Duodenal mucosa (tissue), 2 donors: ENCODE data around the gene HEXIM1.
A peak's percentile ranks its signal among the peaks of the same experiment; 100 is the strongest.

Experiments used
- H3K27ac ChIP-seq: one replicate; pipeline ENCODE4 v1.7.0; 2013; ENCODE audit warnings: low read depth, low read length
- H3K27me3 ChIP-seq, 2 donors: one replicate each; pipeline ENCODE4 v1.7.0; 2013; ENCODE audit warnings: low read length in 2 of 2, control low read depth in 1 of 2; ENCODE audit not compliant: insufficient read depth in 2 of 2, control insufficient read depth in 1 of 2
- H3K36me3 ChIP-seq, 2 donors: one replicate each; pipeline ENCODE4 v1.7.0; 2013; ENCODE audit warnings: low read length in 2 of 2, control low read depth in 1 of 2; ENCODE audit not compliant: insufficient read depth in 2 of 2, control insufficient read depth in 1 of 2
- H3K4me1 ChIP-seq, 2 donors: one replicate each; pipeline ENCODE4 v1.7.0; 2013; ENCODE audit warnings: low read length in 2 of 2, control low read depth in 1 of 2; ENCODE audit not compliant: insufficient read depth in 2 of 2, control insufficient read depth in 1 of 2
- H3K4me3 ChIP-seq, 2 donors: one replicate each; pipeline ENCODE4 v1.7.0; 2013; ENCODE audit warnings: low read length in 2 of 2, low read depth in 1 of 2
- H3K9ac ChIP-seq, 2 donors: one replicate each; pipeline ENCODE4 v1.7.0; 2013; ENCODE audit warnings: low read length in 2 of 2, low read depth in 1 of 2
- H3K9me3 ChIP-seq, 2 donors: one replicate each; pipeline ENCODE4 v1.7.0; 2013; ENCODE audit warnings: low read length in 2 of 2, control low read depth in 1 of 2; ENCODE audit not compliant: control insufficient read depth in 1 of 2

HEXIM1 gene

GRCh38 chr17:45197555-45198334 is 49.5 kb downstream of the HEXIM1 start:
- Histone ChIP-seq H3K4me1 (peaks cover 0 to 6% of the 10 kb centered on the region in 2 donors), H3K4me3 (peak overlapping the region in 1 of 2 donors; percentile 28), H3K27ac (no peak overlapping the region), H3K27me3 (no peaks in the 10 kb centered on the region), H3K9me3 (no peaks in the 10 kb centered on the region), H3K9ac (peak overlapping the region in 1 of 2 donors; percentile 43), H3K36me3 (no peaks in the 10 kb centered on the region)

- H3K9ac ChIP-seq, result no peak overlapping the region
- no peaks in the 10 kb centered on the region for H3K36me3 ChIP-seq
- H3K4me3 ChIP-seq, result no peak overlapping the region
- no peak overlapping the region for H3K27ac ChIP-seq
- no peaks in the 10 kb centered on the region for H3K9me3 ChIP-seq
- H3K27me3 ChIP-seq, result no peaks in the 10 kb centered on the region
- peaks cover 0 to 6% of the 10 kb centered on the region in 2 donors for H3K4me1 ChIP-seq
These were observed 52.4 kb downstream of the HEXIM1 start for GRCh38 chr17:45200701-45201100.

- Histone ChIP-seq H3K27me3 (no peaks in the 10 kb centered on the region), H3K36me3 (no peaks in the 10 kb centered on the region), H3K9ac (no peak overlapping the region), H3K27ac (no peak overlapping the region), H3K4me3 (no peak overlapping the region), H3K9me3 (no peaks in the 10 kb centered on the region), H3K4me1 (peaks cover 0 to 6% of the 10 kb centered on the region in 2 donors)
These were observed 53.2 kb downstream of the HEXIM1 start for GRCh38 chr17:45201457-45201856.
